Large intestine (tissue), 3 donors: ENCODE results near the gene NTF4. TPM values are rescaled to one million over a fixed set of nuclear protein-coding genes. Genes with fewer than 3 reads are reported as not detected.

Source experiments
- DNase-seq, 2 donors: peaks; one replicate each; pipeline versions ENCODE4 v3.0.0 to v3.0.0-alpha.2; 2013
- H3K27ac ChIP-seq: one replicate; pipeline ENCODE4 v1.5.1; 2013; ENCODE audit warnings: low read length
- H3K27me3 ChIP-seq: 2 replicates; pipeline ENCODE4 v1.6.1; 2013; ENCODE audit warnings: low read length; ENCODE audit not compliant: control insufficient read depth, insufficient read depth
- H3K36me3 ChIP-seq: 2 replicates; pipeline ENCODE4 v1.6.1; 2013; ENCODE audit warnings: low read length; ENCODE audit not compliant: control insufficient read depth, insufficient read depth
- H3K4me1 ChIP-seq: one replicate; pipeline ENCODE4 v1.6.1; 2013; ENCODE audit warnings: low read length; ENCODE audit not compliant: control insufficient read depth, insufficient read depth
- H3K4me3 ChIP-seq: one replicate; pipeline ENCODE4 v1.5.1; 2013; ENCODE audit warnings: low read length
- H3K9me3 ChIP-seq: one replicate; pipeline ENCODE4 v1.6.1; 2013; ENCODE audit warnings: mild to moderate bottlenecking, low read depth, low read length, moderate library complexity; ENCODE audit not compliant: control insufficient read depth
- WGBS: methylation state at CpG from one replicate; pipeline ENCODE4 v1.1.5; 2013; ENCODE audit warnings: low lambda C conversion rate; ENCODE audit not compliant: insufficient coverage; 5-methylcytosine and 5-hydroxymethylcytosine counted together
- polyA plus RNA-seq: library from polyadenylated mRNA; unstranded; fragments of 120-200 nt; gene quantifications from one replicate; pipeline ENCODE4 v1.2.1, GENCODE V29; 2013

NTF4 gene
- polyA plus RNA-seq, 1 donor, result 0.16 TPM

GRCh38 chr19:49104229-49104864, 39.7 kb upstream of the NTF4 start:
- Histone ChIP-seq H3K9me3 (no peaks in the 10 kb centered on the region), H3K4me3 (no peak overlapping the region), H3K36me3 (peaks cover 86% of the 10 kb centered on the region), H3K27ac (no peak overlapping the region), H3K27me3 (no peaks in the 10 kb centered on the region), H3K4me1 (no peaks in the 10 kb centered on the region)
- no CpG with 5 or more reads among the region's 30 CpGs for WGBS
- no peak for DNase-seq

GRCh38 chr19:49103331-49104085, 38.9 kb upstream of the NTF4 start:
- Histone ChIP-seq H3K27me3 (no peaks in the 10 kb centered on the region), H3K4me3 (no peak overlapping the region), H3K9me3 (no peaks in the 10 kb centered on the region), H3K36me3 (peaks cover 85% of the 10 kb centered on the region), H3K27ac (no peak overlapping the region), H3K4me1 (no peaks in the 10 kb centered on the region)
- no CpG with 5 or more reads among the region's 33 CpGs for WGBS
- no peak for DNase-seq

- DNase-seq, result no peak
- Histone ChIP-seq H3K9me3 (no peaks in the 10 kb centered on the region), H3K4me1 (no peaks in the 10 kb centered on the region), H3K4me3 (no peak overlapping the region), H3K27me3 (no peaks in the 10 kb centered on the region), H3K36me3 (peaks cover 87% of the 10 kb centered on the region), H3K27ac (no peak overlapping the region)
- no CpG with 5 or more reads among the region's 12 CpGs for WGBS
These were observed 37.7 kb upstream of the NTF4 start for GRCh38 chr19:49102303-49102702.

GRCh38 chr19:49101160-49101559, 36.5 kb upstream of the NTF4 start:
- Histone ChIP-seq H3K4me1 (no peaks in the 10 kb centered on the region), H3K27me3 (no peaks in the 10 kb centered on the region), H3K36me3 (peaks cover 80% of the 10 kb centered on the region)

GRCh38 chr19:49098795-49099194, 34.2 kb upstream of the NTF4 start:
- Histone ChIP-seq H3K9me3 (no peaks in the 10 kb centered on the region), H3K36me3 (peaks cover 82% of the 10 kb centered on the region), H3K27ac (no peak overlapping the region), H3K4me3 (no peak overlapping the region), H3K27me3 (no peaks in the 10 kb centered on the region), H3K4me1 (no peaks in the 10 kb centered on the region)
- DNase-seq, result no peak
- 100% methylated on average over 1 of the region's 4 CpGs for WGBS

More at GRCh38 chr19:49101160-49101559, 36.5 kb upstream of the NTF4 start:
- no peak overlapping the region for H3K27ac ChIP-seq
- H3K4me3 ChIP-seq, result no peak overlapping the region
- WGBS, result no CpG with 5 or more reads among the region's 12 CpGs
- H3K9me3 ChIP-seq, result no peaks in the 10 kb centered on the region
- DNase-seq, result no peak

GRCh38 chr19:49097453-49098288, 33.1 kb upstream of the NTF4 start:
- Histone ChIP-seq H3K27me3 (no peaks in the 10 kb centered on the region), H3K4me3 (no peak overlapping the region), H3K36me3 (peaks cover 79% of the 10 kb centered on the region), H3K4me1 (no peaks in the 10 kb centered on the region), H3K9me3 (no peaks in the 10 kb centered on the region), H3K27ac (no peak overlapping the region)
- WGBS, result no CpG with 5 or more reads among the region's 8 CpGs
- peak; percentile 55 to 58 for DNase-seq

GRCh38 chr19:49094505-49095482, 30.2 kb upstream of the NTF4 start:
- Histone ChIP-seq H3K9me3 (no peaks in the 10 kb centered on the region), H3K36me3 (peaks cover 81% of the 10 kb centered on the region), H3K4me3 (no peak overlapping the region), H3K27ac (no peak overlapping the region), H3K4me1 (no peaks in the 10 kb centered on the region), H3K27me3 (no peaks in the 10 kb centered on the region)
- WGBS, result 81% methylated on average over 4 of the region's 23 CpGs
- no peak for DNase-seq

GRCh38 chr19:49092686-49093085, 28.1 kb upstream of the NTF4 start:
- peaks cover 76% of the 10 kb centered on the region for H3K36me3 ChIP-seq
- no peak overlapping the region for H3K27ac ChIP-seq
- no peak for DNase-seq
- H3K27me3 ChIP-seq, result no peaks in the 10 kb centered on the region
- H3K4me3 ChIP-seq, result no peak overlapping the region
- H3K4me1 ChIP-seq, result no peaks in the 10 kb centered on the region
- WGBS, result no CpG with 5 or more reads among the region's 6 CpGs
- H3K9me3 ChIP-seq, result no peaks in the 10 kb centered on the region

- no peak overlapping the region for H3K4me3 ChIP-seq
- no peaks in the 10 kb centered on the region for H3K9me3 ChIP-seq
- peaks cover 74% of the 10 kb centered on the region for H3K36me3 ChIP-seq
- H3K27ac ChIP-seq, result no peak overlapping the region
- H3K4me1 ChIP-seq, result peaks cover 6% of the 10 kb centered on the region
- no peak for DNase-seq
- WGBS, result 88% methylated on average over 3 of the region's 17 CpGs
- H3K27me3 ChIP-seq, result no peaks in the 10 kb centered on the region
These were observed 26.9 kb upstream of the NTF4 start for GRCh38 chr19:49091391-49092038.
